Stimulated activated CD4-positive, alpha-beta T cell treated with anti-CD3 and anti-CD28 coated beads, Interleukin-12 subunit alpha, Interleukin-12 subunit beta, amount 100 ng/mL, for 48 hours (primary cell): ENCODE data around the gene NRP1.
"Not testable (repeated sequence)": the region's sequence is repeated elsewhere in the genome, so short reads cannot be mapped to it uniquely, and the experiment has no call there.

Experiments
- DNase-seq, 3 donors: peaks; one replicate each; pipeline ENCODE4 v3.0.0-alpha.2; 2020; ENCODE audit warnings: low read depth in 2 of 3, low spot score in 1 of 3

Gene NRP1

DNA sequence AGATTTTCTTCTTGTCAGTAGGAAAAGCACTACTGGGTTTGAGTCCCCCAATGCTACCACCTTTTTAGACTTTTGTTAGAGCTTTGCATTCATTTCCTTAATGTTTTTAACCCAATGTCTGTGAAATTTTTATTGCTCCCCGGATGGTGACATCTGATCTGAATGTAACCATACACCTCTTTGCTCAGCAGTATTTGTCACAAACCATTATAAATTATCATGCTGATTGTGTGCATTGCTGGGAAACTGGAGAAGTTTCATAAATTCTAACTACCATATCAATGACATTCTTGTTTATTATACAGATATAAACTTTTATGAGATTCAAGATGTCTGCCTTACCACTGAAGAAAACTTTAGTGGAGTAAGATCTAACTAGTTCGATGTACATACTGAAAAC is 8.5 kb downstream of the NRP1 start:
- no peak for DNase-seq

DNA sequence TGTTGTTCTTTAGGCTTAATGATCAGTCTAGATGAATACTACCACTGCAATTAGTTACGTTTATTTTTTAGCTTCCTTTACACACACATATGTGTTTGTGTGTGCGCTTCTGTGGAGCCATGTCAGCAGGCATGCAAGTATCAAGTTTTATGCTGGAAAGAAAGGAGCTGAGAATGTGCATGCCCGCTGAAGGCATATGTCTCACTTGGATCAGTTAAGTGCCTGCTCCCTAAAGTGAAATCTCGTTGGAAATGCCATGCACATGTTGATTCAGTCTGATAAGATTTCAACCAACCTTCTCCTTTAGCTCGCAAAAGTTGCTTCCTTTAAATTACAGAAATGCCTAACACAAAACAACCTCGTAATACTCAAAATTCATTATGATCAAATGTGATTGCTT is 10.7 kb downstream of the NRP1 start:
- DNase-seq: no peak

DNA sequence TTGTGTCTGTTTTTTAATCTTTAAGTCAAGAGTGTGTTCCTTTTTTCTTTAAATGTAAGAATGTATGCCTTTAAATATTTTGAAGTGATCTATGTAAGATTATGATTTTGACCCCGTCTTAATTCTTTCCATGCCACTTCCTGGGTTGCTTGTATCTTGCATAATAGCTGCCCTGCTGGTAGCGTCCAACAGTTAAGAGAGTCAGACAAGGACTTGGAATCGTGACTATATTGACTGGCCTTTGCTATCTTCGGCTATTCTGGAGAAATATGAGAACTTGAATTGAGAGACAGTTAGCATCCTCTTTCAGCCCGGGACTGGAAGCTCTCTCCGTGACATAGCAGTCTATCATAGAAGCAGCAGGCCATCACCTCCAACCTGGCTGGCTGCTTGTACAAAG is 13.0 kb downstream of the NRP1 start:
- no peak for DNase-seq

GRCh38 chr10:33320288-33320687 is 14.2 kb downstream of the NRP1 start:
- no peak for DNase-seq

- no peak for DNase-seq
Measured at GRCh38 chr10:33315891-33316290, 18.6 kb downstream of the NRP1 start.

GRCh38 chr10:33314811-33315561 is 19.5 kb downstream of the NRP1 start:
- DNase-seq: no peak

- DNase-seq: no peak
Measured at GRCh38 chr10:33311640-33312039, 22.8 kb downstream of the NRP1 start.

DNA sequence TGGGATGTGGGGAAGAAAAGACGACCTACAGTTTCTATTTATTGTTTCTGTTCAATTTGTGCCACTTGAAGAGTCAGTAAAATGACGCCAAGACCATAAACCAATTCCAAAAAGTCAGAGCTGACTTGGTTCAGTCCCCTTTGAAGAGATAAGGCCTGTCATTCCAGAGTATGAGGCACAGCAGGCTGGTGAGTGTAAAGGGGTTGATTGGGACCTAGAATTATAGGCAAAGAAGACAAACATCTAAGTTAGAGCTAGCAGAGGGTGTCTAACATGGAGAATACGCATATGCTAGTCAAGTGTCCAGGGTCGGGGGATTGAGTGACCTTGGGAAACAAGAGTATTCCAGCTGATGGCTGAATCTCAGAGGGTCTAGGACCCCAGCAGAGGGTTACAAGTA is 23.6 kb downstream of the NRP1 start:
- no peak for DNase-seq

DNA sequence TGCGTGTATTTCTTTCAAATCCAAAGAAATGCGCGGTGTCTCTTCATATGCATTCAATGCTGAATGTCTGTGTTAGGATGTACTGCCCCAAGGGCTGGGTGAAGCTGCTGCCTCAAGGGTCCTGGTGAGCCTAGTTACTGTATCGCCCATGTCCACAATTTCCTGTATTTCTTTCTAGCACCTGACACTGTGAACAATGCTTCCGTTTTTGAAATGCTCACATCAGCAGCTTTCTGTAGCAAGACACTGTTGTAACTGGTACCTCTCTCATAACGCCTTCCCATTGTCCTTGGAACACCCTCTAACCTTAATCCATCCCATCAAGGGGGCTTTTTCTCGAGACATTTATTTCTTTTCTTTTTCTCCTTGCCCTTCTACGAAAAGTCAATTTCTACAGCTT is 25.1 kb downstream of the NRP1 start:
- DNase-seq: no peak

DNA sequence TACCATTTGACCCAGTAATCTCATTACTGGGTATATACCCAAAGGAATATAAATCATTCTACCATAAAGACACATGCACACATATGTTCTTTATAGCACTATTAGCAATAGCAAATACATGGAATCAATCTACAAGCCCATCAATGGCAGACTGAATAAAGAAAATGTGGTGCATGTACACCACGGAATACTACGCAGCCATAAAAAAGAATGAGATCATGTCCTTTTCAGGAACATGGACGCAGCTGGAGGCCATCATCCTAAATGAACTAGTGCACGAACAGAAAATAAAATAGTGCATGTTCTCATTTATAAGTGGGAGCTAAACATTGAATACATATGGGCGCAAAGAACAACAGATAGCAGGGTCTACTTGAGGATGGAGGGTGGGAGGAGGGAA is 26.6 kb downstream of the NRP1 start:
- no peak for DNase-seq

DNA sequence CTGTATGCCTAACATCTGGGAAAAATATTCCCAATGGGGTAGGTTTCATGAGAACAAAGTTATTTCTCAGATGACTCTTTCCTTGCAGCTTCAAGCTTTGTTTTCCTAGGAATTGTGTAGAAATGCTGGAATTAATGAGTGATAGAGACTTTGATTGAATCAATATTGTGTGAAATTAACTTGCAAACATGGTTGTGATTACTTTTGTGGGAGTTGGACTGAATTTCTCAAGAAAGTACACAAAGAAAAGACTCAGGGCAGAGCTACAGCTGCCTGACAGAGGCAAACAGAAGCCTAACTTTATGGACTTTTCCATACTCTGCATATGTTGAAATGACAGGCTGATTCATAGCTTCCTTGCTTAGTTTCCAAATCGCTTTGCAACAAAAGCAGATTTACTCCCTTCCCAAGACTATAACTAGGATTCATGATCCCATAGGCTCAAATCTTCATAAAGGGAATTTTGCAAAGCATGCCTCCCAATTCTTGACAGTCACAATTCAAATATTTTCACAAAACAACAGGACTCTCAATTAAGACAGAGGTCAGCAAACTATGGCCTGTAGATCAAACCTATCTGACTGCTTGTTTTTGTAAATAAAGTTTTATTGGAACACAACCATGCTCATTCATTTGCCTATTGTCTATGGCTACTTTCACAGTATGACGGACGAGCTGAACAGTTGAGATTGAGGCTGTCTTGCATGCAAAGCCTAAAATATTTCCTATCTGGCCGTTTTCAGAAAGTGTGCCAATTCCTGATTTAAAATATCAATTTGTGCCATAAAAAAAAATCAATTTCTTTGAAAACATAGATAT is 27.6 kb downstream of the NRP1 start:
- DNase-seq: no peak

DNA sequence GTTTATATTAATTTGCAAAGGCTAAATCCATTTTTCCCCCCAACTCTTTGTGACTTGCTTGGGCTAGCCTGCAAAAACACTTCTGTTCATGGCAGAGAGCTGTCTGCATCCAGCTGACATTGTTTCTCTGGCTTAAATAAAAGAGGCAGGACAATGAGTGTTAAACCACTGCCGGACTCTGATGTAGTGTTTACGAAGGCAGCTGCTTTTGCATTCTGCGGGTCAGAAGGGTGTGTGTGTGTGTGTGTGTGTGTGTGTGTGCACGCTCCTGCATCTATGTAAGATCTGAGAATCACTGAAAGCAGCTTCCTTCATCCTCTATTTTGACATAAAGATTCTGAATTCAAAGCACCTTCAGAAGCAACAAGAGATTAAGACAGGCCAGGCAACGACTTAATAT is 28.3 kb downstream of the NRP1 start:
- no peak for DNase-seq

GRCh38 chr10:33304423-33305225 is 29.8 kb downstream of the NRP1 start:
- no peak for DNase-seq

GRCh38 chr10:33303988-33304387 is 30.5 kb downstream of the NRP1 start:
- no peak for DNase-seq

DNA sequence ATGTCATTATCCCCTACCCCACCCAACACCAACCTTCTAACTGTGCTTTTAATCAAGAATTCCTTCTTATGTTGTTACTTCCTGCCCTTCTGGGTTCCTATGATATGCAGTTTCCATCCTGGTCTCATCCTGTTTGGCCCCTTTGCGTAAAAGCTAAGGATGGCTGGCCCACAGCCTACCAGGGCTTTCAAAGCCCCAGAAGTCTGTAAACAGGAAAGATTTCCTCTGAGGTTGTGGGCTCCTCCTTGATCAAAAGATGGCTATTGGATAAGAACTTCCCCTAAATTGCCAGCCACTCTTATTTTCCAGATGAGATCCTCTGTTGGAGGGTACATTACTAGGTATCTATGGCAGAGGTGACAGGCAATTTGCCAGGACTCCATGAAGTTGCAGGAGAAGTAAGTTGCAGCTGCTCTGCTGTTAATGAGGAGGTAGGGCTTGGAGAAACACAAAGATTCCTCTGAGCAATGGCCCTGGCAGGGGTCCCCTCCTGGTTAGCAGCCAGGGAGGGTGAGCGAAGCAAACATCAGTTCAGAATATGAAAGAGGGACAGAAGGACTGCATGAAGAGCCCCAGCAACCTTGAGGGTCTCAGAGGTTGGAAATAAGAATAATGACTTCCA is 32.1 kb downstream of the NRP1 start:
- no peak for DNase-seq

GRCh38 chr10:33301097-33301789 is 33.2 kb downstream of the NRP1 start:
- no peak for DNase-seq

DNA sequence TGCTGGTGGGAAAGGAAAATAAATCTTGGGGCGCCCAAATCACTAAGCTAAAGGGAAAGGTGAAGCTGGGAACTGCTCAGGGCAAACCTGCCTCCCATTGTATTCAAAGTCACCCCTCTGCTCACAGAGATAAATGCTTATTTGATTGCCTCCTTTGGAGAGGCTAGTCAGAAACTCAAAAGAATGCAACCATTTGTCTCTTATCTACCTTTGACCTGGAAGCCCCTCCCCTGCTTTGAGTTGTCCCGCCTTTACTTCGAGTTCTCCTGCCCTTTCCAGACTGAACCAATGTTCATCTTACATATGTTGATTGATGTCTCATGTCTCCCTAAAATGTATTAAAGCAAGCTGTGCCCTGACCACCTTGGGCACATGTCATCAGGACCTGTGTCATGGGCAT is 33.9 kb downstream of the NRP1 start:
- DNase-seq: not testable (repeated sequence)

- no peak for DNase-seq
Measured at GRCh38 chr10:33298893-33299292, 35.6 kb downstream of the NRP1 start.

DNA sequence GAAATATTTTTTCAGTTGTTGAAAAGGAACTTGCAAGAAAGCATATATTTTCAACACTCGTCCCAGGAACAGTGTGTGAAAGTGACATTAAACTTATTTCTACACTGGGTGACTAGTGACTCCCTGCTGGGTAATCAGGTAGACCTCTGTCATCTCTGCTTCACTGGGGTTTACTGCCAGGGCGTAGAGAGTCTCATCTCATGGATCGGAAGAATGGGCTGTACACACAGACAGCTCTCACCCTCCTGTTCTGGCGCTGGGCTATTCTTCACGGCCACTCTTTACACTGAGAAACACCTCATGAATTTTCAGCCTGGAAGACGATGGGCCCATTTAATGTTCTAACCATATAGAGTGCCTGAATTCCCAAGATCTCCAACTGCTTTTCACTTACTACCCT is 36.4 kb downstream of the NRP1 start:
- DNase-seq: no peak

GRCh38 chr10:33295851-33296250 is 38.6 kb downstream of the NRP1 start:
- DNase-seq: no peak
